H9 (cell line): ENCODE measurements around the gene LPAR1. TPM values are rescaled to one million over a fixed set of nuclear protein-coding genes. Genes with fewer than 3 reads are reported as not detected.

Experiments used
- DNase-seq: peaks from one replicate; pipeline ENCODE4 v3.0.0-alpha.2; 2017
- H2AFZ ChIP-seq: one replicate; pipeline ENCODE4 v1.6.1; 2013; ENCODE audit warnings: mild to moderate bottlenecking, low read length, control low read depth, moderate library complexity
- H2AK5ac ChIP-seq: 2 replicates; pipeline ENCODE4 v1.6.1; 2013; ENCODE audit warnings: low read length, control low read depth, mixed read lengths; ENCODE audit not compliant: insufficient read length
- H2BK120ac ChIP-seq: one replicate; pipeline ENCODE4 v1.6.1; 2013; ENCODE audit warnings: low read depth, mild to moderate bottlenecking, low read length, control low read depth, inconsistent platforms; ENCODE audit not compliant: poor library complexity, severe bottlenecking
- H2BK12ac ChIP-seq: 2 replicates; pipeline ENCODE4 v1.6.1; 2013; ENCODE audit warnings: low read length, control low read depth, mixed read lengths, low read depth; ENCODE audit not compliant: insufficient read length
- H2BK15ac ChIP-seq: 2 replicates; pipeline ENCODE4 v1.6.1; 2013; ENCODE audit warnings: low read depth, low read length, control low read depth
- H2BK20ac ChIP-seq: one replicate; pipeline ENCODE4 v1.6.1; 2013; ENCODE audit warnings: low read depth, mild to moderate bottlenecking, low read length, control low read depth, inconsistent platforms; ENCODE audit not compliant: poor library complexity, severe bottlenecking
- H2BK5ac ChIP-seq: 2 replicates; pipeline ENCODE4 v1.6.1; 2013; ENCODE audit warnings: low read length, control low read depth, mixed read lengths; ENCODE audit not compliant: insufficient read length
- H3K14ac ChIP-seq: 2 replicates; pipeline ENCODE4 v1.6.1; 2013; ENCODE audit warnings: low read length, control low read depth; ENCODE audit not compliant: insufficient read depth
- H3K18ac ChIP-seq: 2 replicates; pipeline ENCODE4 v1.6.1; 2013; ENCODE audit warnings: low read depth, mild to moderate bottlenecking, mixed read lengths, low read length, control low read depth; ENCODE audit not compliant: insufficient read length
- H3K23ac ChIP-seq: 2 replicates; pipeline ENCODE4 v1.6.1; 2013; ENCODE audit warnings: low read length, control low read depth, mixed read lengths, low read depth; ENCODE audit not compliant: insufficient read length
- H3K23me2 ChIP-seq: 2 replicates; pipeline ENCODE4 v1.6.1; 2013; ENCODE audit warnings: low read depth, mild to moderate bottlenecking, mixed read lengths, low read length, control low read depth; ENCODE audit not compliant: insufficient read length, poor library complexity, severe bottlenecking
- H3K27ac ChIP-seq: 2 replicates; pipeline ENCODE4 v1.5.1; 2013; ENCODE audit warnings: low read length, control low read depth, mixed read lengths, low read depth; ENCODE audit not compliant: insufficient read length
- H3K27me3 ChIP-seq: 2 replicates; pipeline ENCODE4 v1.6.1; 2013; ENCODE audit warnings: low read length, control low read depth, inconsistent platforms; ENCODE audit not compliant: insufficient read depth
- H3K4ac ChIP-seq: 2 replicates; pipeline ENCODE4 v1.6.1; 2013; ENCODE audit warnings: low read depth, mild to moderate bottlenecking, control low read depth, inconsistent platforms, low read length, moderate library complexity
- H3K4me1 ChIP-seq: 2 replicates; pipeline ENCODE4 v1.6.1; 2013; ENCODE audit warnings: low read length, control low read depth, inconsistent platforms; ENCODE audit not compliant: insufficient read depth
- H3K4me2 ChIP-seq: 2 replicates; pipeline ENCODE4 v1.6.1; 2013; ENCODE audit warnings: low read length, control low read depth, mixed read lengths; ENCODE audit not compliant: insufficient read length, insufficient read depth
- H3K56ac ChIP-seq: 2 replicates; pipeline ENCODE4 v1.6.1; 2013; ENCODE audit warnings: low read depth, mild to moderate bottlenecking, mixed read lengths, low read length, control low read depth; ENCODE audit not compliant: insufficient read length
- H3K79me1 ChIP-seq: 2 replicates; pipeline ENCODE4 v1.6.1; 2013; ENCODE audit warnings: low read depth, mild to moderate bottlenecking, moderate library complexity, low read length, control low read depth, inconsistent platforms; ENCODE audit not compliant: insufficient read depth, poor library complexity, severe bottlenecking
- H3K79me2 ChIP-seq: 2 replicates; pipeline ENCODE4 v1.6.1; 2013; ENCODE audit warnings: low read length, control low read depth, inconsistent platforms; ENCODE audit not compliant: insufficient read depth
- H3K9ac ChIP-seq: 2 replicates; pipeline ENCODE4 v1.6.1; 2013; ENCODE audit warnings: low read length, control low read depth, mixed read lengths; ENCODE audit not compliant: insufficient read length; ENCODE audit errors: extremely low read depth
- H3K9me3 ChIP-seq: one replicate; pipeline ENCODE4 v1.6.1; 2013; ENCODE audit warnings: low read depth, low read length, inconsistent platforms; ENCODE audit not compliant: control insufficient read depth
- H3T11ph ChIP-seq: one replicate; pipeline ENCODE4 v1.6.1; 2013; ENCODE audit warnings: mild to moderate bottlenecking, low read length, control low read depth, inconsistent platforms
- H4K20me1 ChIP-seq: one replicate; pipeline ENCODE4 v1.6.1; 2013; ENCODE audit not compliant: control insufficient read depth, insufficient read length, insufficient read depth
- H4K5ac ChIP-seq: 2 replicates; pipeline ENCODE4 v1.6.1; 2013; ENCODE audit warnings: low read depth, mild to moderate bottlenecking, mixed read lengths, low read length, control low read depth; ENCODE audit not compliant: insufficient read length
- H4K8ac ChIP-seq: replicated peaks from 2 replicates; pipeline ENCODE4 v1.6.1; 2013; ENCODE audit warnings: low read length, control low read depth, mixed read lengths, low read depth; ENCODE audit not compliant: insufficient read length
- H4K91ac ChIP-seq: 2 replicates; pipeline ENCODE4 v1.6.1; 2013; ENCODE audit warnings: low read depth, mild to moderate bottlenecking, moderate library complexity, mixed read lengths, low read length, control low read depth; ENCODE audit not compliant: insufficient read length
- H3K27ac Mint-ChIP-seq, 3 experiments: 2 replicates in 2 of 3; 3 replicates in 1 of 3; pipeline ENCODE4 v1.8.0; 2020 to 2021; ENCODE audit warnings: mixed read lengths in 3 of 3, mild to moderate bottlenecking in 1 of 3, moderate library complexity in 1 of 3
- H3K27me3 Mint-ChIP-seq: 2 replicates; pipeline ENCODE4 v1.8.0; 2021; ENCODE audit warnings: low read depth, mild to moderate bottlenecking, moderate library complexity, mixed read lengths
- H3K36me3 Mint-ChIP-seq, 3 experiments: 2 replicates in 2 of 3; 3 replicates in 1 of 3; pipeline ENCODE4 v1.8.0; 2020 to 2021; ENCODE audit warnings: low read depth in 3 of 3, mixed read lengths in 3 of 3; ENCODE audit not compliant: insufficient read depth in 1 of 3
- H3K4me1 Mint-ChIP-seq, 2 experiments: 2 replicates each; pipeline ENCODE4 v1.8.0; 2020; ENCODE audit warnings: mixed read lengths in 2 of 2
- H3K4me3 Mint-ChIP-seq, 2 experiments: 2 replicates in 1 of 2; 3 replicates in 1 of 2; pipeline ENCODE4 v1.8.0; 2020 to 2021; ENCODE audit warnings: mild to moderate bottlenecking in 2 of 2, mixed read lengths in 2 of 2, moderate library complexity in 1 of 2
- H3K9me3 Mint-ChIP-seq, 2 experiments: 2 replicates in 1 of 2; 3 replicates in 1 of 2; pipeline ENCODE4 v1.8.0; 2020; ENCODE audit warnings: mild to moderate bottlenecking in 2 of 2, mixed read lengths in 2 of 2, moderate library complexity in 1 of 2
- CTCF ChIP-seq: fragments of 200-600 bp; sonication (generic); conservative IDR thresholded peaks from 3 replicates; pipeline ENCODE4 v1.8.0; 2021; ENCODE audit warnings: antibody characterized with exemption, mild to moderate bottlenecking
- WGBS: extraction: QIAGEN DNeasy Blood & Tissue Kit; methylation state at CpG from one replicate; pipeline ENCODE4 v1.1.7; 2013; ENCODE audit warnings: missing lambda C conversion rate, low lambda C conversion rate, mixed read lengths; ENCODE audit not compliant: insufficient read length; ENCODE audit errors: extremely low coverage; 5-methylcytosine and 5-hydroxymethylcytosine counted together
- total RNA-seq: library from RNA; stranded (reverse); gene quantifications from 2 replicates; pipeline ENCODE4 v1.2.1, GENCODE V29; 2021

The LPAR1 gene
- total RNA-seq, 1 experiment from 2014 or later: 1.3 TPM

- no peak overlapping the region for H3K23ac ChIP-seq
- no peak overlapping the region for H3K56ac ChIP-seq
- H2BK20ac ChIP-seq: no peak overlapping the region
- H2AK5ac ChIP-seq: no peak overlapping the region
- no peak overlapping the region for H3K4ac ChIP-seq
- TF ChIP-seq CTCF: no peak
- no peak overlapping the region for H4K91ac ChIP-seq
- H3K4me1 Mint-ChIP-seq: peaks cover 24 to 25% of the 10 kb centered on the region in 2 experiments
- no peak overlapping the region for H2BK5ac ChIP-seq
- H3K18ac ChIP-seq: no peak overlapping the region
- H3K4me3 Mint-ChIP-seq: no peak overlapping the region
- peaks cover 0 to 5% (median 0%) of the 10 kb centered on the region in 3 experiments; a peak in 2 of 7 replicates for H3K36me3 Mint-ChIP-seq
- no peak overlapping the region for H2BK12ac ChIP-seq
- H3K27me3 ChIP-seq: no peaks in the 10 kb centered on the region
- no CpG with 5 or more reads among the region's 3 CpGs for WGBS
- H3K4me2 ChIP-seq: no peak overlapping the region
- H3K79me2 ChIP-seq: no peaks in the 10 kb centered on the region
- no peak overlapping the region for H2AFZ ChIP-seq
- no peak overlapping the region for H3K27ac ChIP-seq
- no peak overlapping the region for H2BK15ac ChIP-seq
- H3K27me3 Mint-ChIP-seq: no peaks in the 10 kb centered on the region
- H3K23me2 ChIP-seq: no peaks in the 10 kb centered on the region
- no peak overlapping the region for H2BK120ac ChIP-seq
- H3T11ph ChIP-seq: no peak overlapping the region
- H3K4me1 ChIP-seq: peaks cover 6% of the 10 kb centered on the region
- no peak for DNase-seq
- H3K79me1 ChIP-seq: no peaks in the 10 kb centered on the region
- H3K9me3 ChIP-seq: no peaks in the 10 kb centered on the region
- no peak overlapping the region for H3K14ac ChIP-seq
- no peak overlapping the region for H4K5ac ChIP-seq
- no peaks in the 10 kb centered on the region for H3K9me3 Mint-ChIP-seq
- H3K9ac ChIP-seq: no peak overlapping the region
- no peaks in the 10 kb centered on the region for H4K20me1 ChIP-seq
- no peak overlapping the region for H3K27ac Mint-ChIP-seq
- H4K8ac ChIP-seq: no peak overlapping the region
Measured at GRCh38 chr9:110876929-110877328, 161.3 kb downstream of the LPAR1 start.
